ENCODE results near the gene BCAT1.

The BCAT1 gene

GRCh38 chr12:24775073-24775472 is 173.8 kb downstream of the BCAT1 start:
- no peak overlapping the region for H3K4me3 ChIP-seq (ENCODE audit: low read depth, low read length)
- no peak for TF ChIP-seq CTCF (IDR thresholded peaks at IDR 0.05; ENCODE audit: low read depth, low read length)
- peaks cover 10% of the 10 kb centered on the region; the same call in 1 of the 2 replicates for H3K4me1 ChIP-seq

GRCh38 chr12:24773996-24774395 is 174.9 kb downstream of the BCAT1 start:
- Histone ChIP-seq H3K4me3 (ENCODE audit: low read depth, low read length) (no peak overlapping the region), H3K4me1 (peaks cover 10% of the 10 kb centered on the region; the same call in 1 of the 2 replicates), H3K9me3 (no peaks in the 10 kb centered on the region), H3K27me3 (no peaks in the 10 kb centered on the region), H3K36me3 (no peaks in the 10 kb centered on the region)
- DNase-seq, result no peak
- TF ChIP-seq CTCF (IDR thresholded peaks at IDR 0.05; ENCODE audit: low read depth, low read length), result no peak

More at GRCh38 chr12:24775073-24775472, 173.8 kb downstream of the BCAT1 start:
- no peaks in the 10 kb centered on the region for H3K9me3 ChIP-seq
- no peak for DNase-seq
- H3K36me3 ChIP-seq, result no peaks in the 10 kb centered on the region
- no peaks in the 10 kb centered on the region for H3K27me3 ChIP-seq

- Histone ChIP-seq H3K4me1 (peaks cover 10% of the 10 kb centered on the region; the same call in 1 of the 2 replicates), H3K27me3 (no peaks in the 10 kb centered on the region), H3K36me3 (no peaks in the 10 kb centered on the region), H3K4me3 (ENCODE audit: low read depth, low read length) (no peak overlapping the region), H3K9me3 (no peaks in the 10 kb centered on the region)
- TF ChIP-seq CTCF (IDR thresholded peaks at IDR 0.05; ENCODE audit: low read depth, low read length), result no peak
- DNase-seq, result no peak
These were observed 176.1 kb downstream of the BCAT1 start for GRCh38 chr12:24772813-24773212.

- TF ChIP-seq CTCF (IDR thresholded peaks at IDR 0.05; ENCODE audit: low read depth, low read length), result no peak
- H3K9me3 ChIP-seq, result no peaks in the 10 kb centered on the region
- H3K4me1 ChIP-seq, result peaks cover 8% of the 10 kb centered on the region; the same call in 1 of the 2 replicates
- H3K4me3 ChIP-seq (ENCODE audit: low read depth, low read length), result no peak overlapping the region
- H3K36me3 ChIP-seq, result no peaks in the 10 kb centered on the region
- DNase-seq, result no peak
- H3K27me3 ChIP-seq, result no peaks in the 10 kb centered on the region
These were observed 178.1 kb downstream of the BCAT1 start for GRCh38 chr12:24770821-24771220.

GRCh38 chr12:24770334-24770733 is 178.6 kb downstream of the BCAT1 start:
- H3K4me3 ChIP-seq (ENCODE audit: low read depth, low read length), result no peak overlapping the region
- no peaks in the 10 kb centered on the region for H3K36me3 ChIP-seq
- DNase-seq, result no peak
- H3K27me3 ChIP-seq, result no peaks in the 10 kb centered on the region
- no peaks in the 10 kb centered on the region for H3K9me3 ChIP-seq
- 0 out of 2 replicates have a peak, but pooled peaks cover 5% of the 10 kb centered on the region for H3K4me1 ChIP-seq
- no peak for TF ChIP-seq CTCF (IDR thresholded peaks at IDR 0.05; ENCODE audit: low read depth, low read length)

- Histone ChIP-seq H3K27me3 (no peaks in the 10 kb centered on the region), H3K36me3 (no peaks in the 10 kb centered on the region), H3K4me1 (0 out of 2 replicates have a peak, but pooled peaks cover 1% of the 10 kb centered on the region), H3K4me3 (ENCODE audit: low read depth, low read length) (no peak overlapping the region), H3K9me3 (no peaks in the 10 kb centered on the region)
- TF ChIP-seq CTCF (IDR thresholded peaks at IDR 0.05; ENCODE audit: low read depth, low read length), result no peak
- no peak for DNase-seq
These were observed 179.2 kb downstream of the BCAT1 start for GRCh38 chr12:24769682-24770081.
